Gastrocnemius medialis (tissue), 4 donors: ENCODE results near the gene SLC39A3. TPM values are rescaled to one million over a fixed set of nuclear protein-coding genes. Genes with fewer than 3 reads are reported as not detected.

Experiments
- ATAC-seq, 2 donors: fragments of 150-250 bp; one replicate each; pipeline ENCODE4 v1.9.1; 2016
- DNase-seq, 2 donors: peaks; one replicate each; pipeline ENCODE4 v3.0.0-alpha.2; 2019
- H3K27ac ChIP-seq, 4 donors: fragments of 200-600 bp; sonication (generic); 1 replicate in 1 of 4; 2 replicates in 3 of 4; pipeline ENCODE4 v1.5.1; 2016 to 2018; ENCODE audit warnings: mild to moderate bottlenecking in 2 of 4, moderate library complexity in 1 of 4
- H3K27me3 ChIP-seq, 3 donors: fragments of 200-600 bp; sonication (generic) in 2 of 3; 1 replicate in 1 of 3; 2 replicates in 2 of 3; pipeline versions ENCODE4 v1.5.1 to v1.6.0; 2016 to 2019; ENCODE audit warnings: mild to moderate bottlenecking in 1 of 3, moderate library complexity in 1 of 3
- H3K36me3 ChIP-seq, 2 donors: fragments of 200-600 bp; sonication (generic) in 1 of 2; one replicate each; pipeline ENCODE4 v1.5.1; 2017 to 2018
- H3K4me1 ChIP-seq, 2 donors: fragments of 200-600 bp; sonication (generic) in 1 of 2; one replicate each; pipeline ENCODE4 v1.5.1; 2016 to 2017; ENCODE audit warnings: mild to moderate bottlenecking in 2 of 2
- H3K4me3 ChIP-seq, 4 donors: fragments of 200-600 bp; sonication (generic) in 3 of 4; 1 replicate in 1 of 4; 2 replicates in 3 of 4; pipeline ENCODE4 v1.5.1; 2016 to 2019; ENCODE audit warnings: mild to moderate bottlenecking in 2 of 4
- H3K9me3 ChIP-seq, 3 donors: fragments of 200-600 bp; sonication (generic) in 2 of 3; 1 replicate in 1 of 3; 2 replicates in 2 of 3; pipeline ENCODE4 v1.5.1; 2016 to 2019
- POLR2A ChIP-seq, 2 donors: fragments of 450-650 bp; IDR thresholded peaks; one replicate each; pipeline ENCODE4 v1.6.1; 2017; ENCODE audit warnings: antibody characterized with exemption in 2 of 2, mild to moderate bottlenecking in 2 of 2, moderate library complexity in 2 of 2
- in situ Hi-C, 4 donors: fragments of 200-750 bp; cut with MboI; loops; one replicate each; pipeline versions ENCODE4 v1.15.0 to v1.8.0; 2017; ENCODE audit warnings: low sequenced_read_pairs in 4 of 4
- intact Hi-C: fragments of 100-400 bp; cut with DNase I; formaldehyde crosslinking; loops from one replicate; pipeline ENCODE4 v1.15.1; 2023; ENCODE audit warnings: low total_unique reads
- total RNA-seq, 4 donors: library from RNA; depleted of rRNA; stranded (reverse); fragments of >200 nt; gene quantifications; one replicate each; pipeline versions ENCODE4 v1.1.0 to v1.2.3, GENCODE V29; 2016
- TF ChIP-seq, protein P1 (sequence below), 5 experiments: fragments of 450-650 bp in 3 of 5; fragments of 200-600 bp in 2 of 5; sonication (generic) in 2 of 5; IDR thresholded peaks in 4 of 5; conservative IDR thresholded peaks in 1 of 5; 1 replicate in 4 of 5; 2 replicates in 1 of 5; pipeline ENCODE4 v1.5.1; 2016 to 2019; ENCODE audit warnings: antibody characterized with exemption in 5 of 5, mild to moderate bottlenecking in 3 of 5, moderate library complexity in 3 of 5

Gene SLC39A3
- total RNA-seq, 4 donors from 2014 or later = 23.1 to 60.9 (median 27.1) TPM

DNA sequence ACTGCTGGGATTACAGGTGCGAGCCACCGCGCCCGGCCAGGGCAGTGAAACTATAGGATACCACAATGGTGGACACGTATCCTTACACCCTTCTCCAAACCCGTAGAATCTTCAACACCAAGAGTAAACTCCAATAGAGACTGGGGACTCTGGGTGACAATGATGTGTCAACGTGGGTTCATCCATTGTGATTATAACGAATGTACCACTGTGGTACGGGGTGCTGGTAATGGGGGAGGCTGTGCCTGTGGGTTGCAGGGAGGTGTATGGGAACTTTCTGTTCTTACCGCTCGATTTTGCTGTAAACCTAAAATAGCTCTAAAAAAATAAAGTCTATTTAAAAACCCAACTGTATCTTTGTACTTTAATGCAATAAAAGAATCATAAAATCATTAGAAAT is 49.0 kb downstream of the SLC39A3 start:
- Histone ChIP-seq H3K4me3 (no peak overlapping the region), H3K27ac (no peak overlapping the region), H3K9me3 (no peaks in the 10 kb centered on the region), H3K36me3 (no peaks in the 10 kb centered on the region), H3K27me3 (no peaks in the 10 kb centered on the region), H3K4me1 (peaks cover 7 to 8% of the 10 kb centered on the region in 2 donors)
- no peak for ATAC-seq
- in situ Hi-C loops (no loop called here), intact Hi-C loops (no loop called here)
- TF ChIP-seq, protein P1, sequence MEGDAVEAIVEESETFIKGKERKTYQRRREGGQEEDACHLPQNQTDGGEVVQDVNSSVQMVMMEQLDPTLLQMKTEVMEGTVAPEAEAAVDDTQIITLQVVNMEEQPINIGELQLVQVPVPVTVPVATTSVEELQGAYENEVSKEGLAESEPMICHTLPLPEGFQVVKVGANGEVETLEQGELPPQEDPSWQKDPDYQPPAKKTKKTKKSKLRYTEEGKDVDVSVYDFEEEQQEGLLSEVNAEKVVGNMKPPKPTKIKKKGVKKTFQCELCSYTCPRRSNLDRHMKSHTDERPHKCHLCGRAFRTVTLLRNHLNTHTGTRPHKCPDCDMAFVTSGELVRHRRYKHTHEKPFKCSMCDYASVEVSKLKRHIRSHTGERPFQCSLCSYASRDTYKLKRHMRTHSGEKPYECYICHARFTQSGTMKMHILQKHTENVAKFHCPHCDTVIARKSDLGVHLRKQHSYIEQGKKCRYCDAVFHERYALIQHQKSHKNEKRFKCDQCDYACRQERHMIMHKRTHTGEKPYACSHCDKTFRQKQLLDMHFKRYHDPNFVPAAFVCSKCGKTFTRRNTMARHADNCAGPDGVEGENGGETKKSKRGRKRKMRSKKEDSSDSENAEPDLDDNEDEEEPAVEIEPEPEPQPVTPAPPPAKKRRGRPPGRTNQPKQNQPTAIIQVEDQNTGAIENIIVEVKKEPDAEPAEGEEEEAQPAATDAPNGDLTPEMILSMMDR (IDR thresholded peaks at IDR 0.05 in 4 of 5, conservative IDR thresholded peaks at IDR 0.05 in 1 of 5) = no peak
- no peak for TF ChIP-seq POLR2A (IDR thresholded peaks at IDR 0.05)
- DNase-seq = no peak

DNA sequence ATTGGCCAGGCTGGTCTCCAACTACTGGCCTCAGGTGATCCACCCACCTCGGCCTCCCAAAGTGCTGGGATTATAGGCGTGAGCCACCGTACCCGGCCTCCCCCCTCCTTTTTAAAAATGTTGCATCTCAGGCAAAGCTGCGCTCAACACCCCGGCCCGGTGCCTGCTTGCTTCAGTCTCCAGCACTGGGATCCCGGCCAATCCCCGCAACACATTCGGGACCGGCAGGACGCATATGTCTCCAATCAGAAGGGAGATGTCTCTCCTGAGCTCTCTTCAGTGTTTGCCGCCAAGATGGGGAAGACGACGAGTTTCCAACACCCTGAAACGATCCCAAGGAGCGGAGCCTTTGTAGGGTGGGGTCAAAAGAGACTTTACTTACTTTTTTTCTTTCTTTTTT is 53.5 kb downstream of the SLC39A3 start:
- H3K27me3 ChIP-seq = no peaks in the 10 kb centered on the region
- H3K4me3 ChIP-seq = no peak overlapping the region
- intact Hi-C loops (no loop called here), in situ Hi-C loops (no loop called here)
- ATAC-seq (no peak), DNase-seq (no peak)
- no peaks in the 10 kb centered on the region for H3K4me1 ChIP-seq
- H3K9me3 ChIP-seq = no peaks in the 10 kb centered on the region
- no peak overlapping the region for H3K27ac ChIP-seq
- TF ChIP-seq, protein P1 (IDR thresholded peaks at IDR 0.05 in 4 of 5, conservative IDR thresholded peaks at IDR 0.05 in 1 of 5) = no peak
- TF ChIP-seq POLR2A (IDR thresholded peaks at IDR 0.05) = no peak
- no peaks in the 10 kb centered on the region for H3K36me3 ChIP-seq

DNA sequence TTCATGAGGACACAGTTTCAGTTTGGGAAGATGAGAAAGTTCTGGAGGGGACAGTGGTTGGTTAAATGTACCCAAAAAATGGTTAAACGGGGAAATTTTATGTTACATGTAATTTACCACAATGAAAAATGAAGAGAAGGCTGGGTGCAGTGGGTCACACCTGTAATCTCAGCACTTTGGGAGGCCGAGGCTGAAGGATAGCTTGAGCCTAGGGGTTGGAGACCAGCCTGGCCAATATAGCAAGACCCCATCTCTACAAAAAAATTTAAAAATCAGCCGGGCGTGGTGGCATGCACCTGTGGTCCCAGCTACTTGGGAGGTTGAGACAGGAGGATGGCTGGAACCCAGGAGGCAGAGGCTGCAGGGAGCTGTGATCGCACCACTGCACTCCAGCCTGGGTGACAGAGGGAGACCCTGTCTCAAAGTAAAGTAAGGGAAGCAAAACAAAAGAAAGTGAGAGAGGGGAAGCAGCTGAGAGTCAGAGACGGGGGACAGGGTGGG is 54.6 kb downstream of the SLC39A3 start:
- in situ Hi-C loops (no loop called here), intact Hi-C loops (no loop called here)

DNA sequence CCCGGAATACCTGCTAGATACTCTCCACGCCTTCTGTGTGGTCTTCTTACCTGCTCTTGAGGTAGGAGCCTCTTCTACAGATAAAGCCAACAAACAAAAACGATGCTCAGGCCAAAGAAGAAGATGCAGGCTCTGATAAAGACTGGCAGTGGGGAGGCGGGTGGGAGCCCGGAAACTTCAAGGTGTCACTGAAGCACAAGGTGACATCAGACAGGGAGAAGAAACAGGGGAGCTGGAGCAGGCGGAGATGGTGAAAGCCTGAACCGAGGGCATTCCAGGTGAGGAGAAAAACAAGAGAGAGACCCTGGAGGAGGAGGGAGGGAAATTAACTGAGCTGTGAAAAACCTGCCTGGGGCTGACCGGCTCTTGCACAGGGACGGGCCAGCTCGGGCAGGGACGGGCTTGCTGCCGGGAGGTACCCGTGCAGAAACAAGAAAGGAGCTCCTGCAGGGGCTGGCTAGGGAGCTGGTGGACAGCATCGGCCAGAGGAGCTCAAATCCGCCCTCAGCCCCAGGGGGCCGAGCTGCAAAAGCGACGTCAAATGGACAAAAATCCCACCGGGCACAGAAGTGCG is 56.3 kb downstream of the SLC39A3 start:
- Histone ChIP-seq H3K27ac (no peak overlapping the region), H3K4me3 (no peak overlapping the region), H3K4me1 (no peaks in the 10 kb centered on the region), H3K27me3 (no peaks in the 10 kb centered on the region), H3K36me3 (no peaks in the 10 kb centered on the region), H3K9me3 (no peaks in the 10 kb centered on the region)
- TF ChIP-seq, protein P1 (IDR thresholded peaks at IDR 0.05 in 4 of 5, conservative IDR thresholded peaks at IDR 0.05 in 1 of 5) = no peak
- TF ChIP-seq POLR2A (IDR thresholded peaks at IDR 0.05) = no peak
- in situ Hi-C loops (no loop called here), intact Hi-C loops (no loop called here)
- DNase-seq (no peak), ATAC-seq (no peak)

More for the DNA sequence above, 54.6 kb downstream of the SLC39A3 start:
- Histone ChIP-seq H3K4me1 (no peaks in the 10 kb centered on the region), H3K4me3 (no peak overlapping the region), H3K27ac (peak overlapping the region in 1 of 4 donors; percentile 4), H3K27me3 (no peaks in the 10 kb centered on the region), H3K9me3 (no peaks in the 10 kb centered on the region), H3K36me3 (no peaks in the 10 kb centered on the region)
- DNase-seq (no peak), ATAC-seq (no peak)
- no peak for TF ChIP-seq POLR2A (IDR thresholded peaks at IDR 0.05)
- TF ChIP-seq, protein P1 (IDR thresholded peaks at IDR 0.05 in 4 of 5, conservative IDR thresholded peaks at IDR 0.05 in 1 of 5) = no peak

Other genes starting within 250 kb of the SLC39A3 start
- gene GNG7, start 37.3 kb downstream of the SLC39A3 start, total RNA-seq = 1 to 10 TPM in 1 of 4 donors, under 1 TPM in 3; 0.46 to 1.1 (median 0.62) TPM
- gene DIRAS1, start 18.6 kb downstream of the SLC39A3 start, total RNA-seq = 1 to 10 TPM in 2 of 4 donors, under 1 TPM in 1, not detected in 1; 0.62 to 2.5 (median 2.0) TPM
- gene SGTA, start 43.3 kb upstream of the SLC39A3 start, total RNA-seq = 100 to 1,000 TPM in 2 of 4 donors, 10 to 100 TPM in 2; 70.0 to 114 (median 91.2) TPM
- 100 to 1,000 TPM in 1 of 4 donors, 10 to 100 TPM in 3; 31.5 to 114 (median 73.0) TPM for gene THOP1, start 45.5 kb upstream of the SLC39A3 start, total RNA-seq
- gene ZNF554, start 79.9 kb upstream of the SLC39A3 start, total RNA-seq = 1 to 10 TPM; 2.1 to 5.3 (median 2.6) TPM
- 1 to 10 TPM; 1.9 to 5.5 (median 2.7) TPM for gene ZNF555, start 101.5 kb upstream of the SLC39A3 start, total RNA-seq
- gene ZNF556, start 127.3 kb upstream of the SLC39A3 start, total RNA-seq = under 1 TPM in 2 of 4 donors, not detected in 2; 0.26 to 0.34 TPM
- gene ZNF57, start 160.9 kb upstream of the SLC39A3 start, total RNA-seq = 1 to 10 TPM in 2 of 4 donors, under 1 TPM in 2; 0.44 to 2.1 (median 0.83) TPM
- gene ZNF77, start 205.0 kb upstream of the SLC39A3 start, total RNA-seq = 1 to 10 TPM; 1.3 to 4.7 (median 1.5) TPM
- 1 to 10 TPM in 1 of 4 donors, under 1 TPM in 1, not detected in 2; 0.62 to 1.2 TPM for gene TLE6, start 237.5 kb upstream of the SLC39A3 start, total RNA-seq